GM12864 (cell line): ENCODE data around the gene PMM2.

Source experiments
- DNase-seq: peaks from one replicate; pipeline ENCODE4 v3.0.0-alpha.2; 2011; ENCODE audit warnings: low read depth
- H3K4me3 ChIP-seq: 2 replicates; pipeline ENCODE4 v1.5.1; 2011; ENCODE audit warnings: mild to moderate bottlenecking, low read depth, low read length, control low read depth
- TF ChIP-seq, protein P1 (sequence below): IDR thresholded peaks from 2 replicates; pipeline ENCODE4 v1.5.1; 2011; ENCODE audit warnings: low read depth, mild to moderate bottlenecking, moderate library complexity, low read length, control low read depth, inconsistent platforms; ENCODE audit errors: missing control alignments

PMM2 gene

DNA sequence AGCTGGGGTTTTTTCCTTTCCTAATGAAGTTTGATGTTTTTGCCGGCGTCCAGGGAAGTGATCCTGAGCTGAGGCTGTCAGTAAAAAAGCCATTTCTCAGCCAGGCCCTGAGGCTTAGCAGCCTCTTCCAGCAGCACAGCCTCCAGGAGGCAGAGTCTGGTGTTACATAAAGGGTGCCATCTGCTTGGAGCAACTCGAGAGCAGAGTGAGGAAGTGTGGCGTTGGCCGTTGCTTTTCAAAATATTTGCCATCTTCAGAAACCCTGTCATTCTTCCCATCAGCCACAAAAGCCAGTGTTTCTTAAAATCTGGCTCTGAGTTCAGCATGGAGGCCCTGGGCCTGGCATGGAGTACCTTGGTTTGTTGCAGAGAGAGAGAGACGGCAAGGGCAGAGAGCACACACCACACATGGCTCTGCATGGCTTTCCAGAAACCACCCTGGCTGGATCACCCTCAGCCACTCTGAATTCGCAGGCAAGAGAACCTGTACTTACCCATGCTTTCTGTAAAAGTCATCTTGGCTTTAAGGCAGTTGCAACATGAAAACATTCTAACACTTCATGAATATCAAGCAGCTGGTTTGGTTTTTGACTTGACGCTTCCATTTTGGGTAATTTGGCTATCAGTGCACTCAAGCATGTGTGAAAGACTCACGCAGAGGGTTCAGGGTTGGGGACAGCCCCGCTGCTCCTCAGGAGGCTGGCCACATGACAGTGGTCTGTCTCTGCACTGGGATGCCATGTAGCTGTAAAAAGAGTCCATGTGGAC lies 21.0 kb downstream of the PMM2 start:
- H3K4me3 ChIP-seq: no peak overlapping the region
- DNase-seq: no peak
- TF ChIP-seq, protein P1, sequence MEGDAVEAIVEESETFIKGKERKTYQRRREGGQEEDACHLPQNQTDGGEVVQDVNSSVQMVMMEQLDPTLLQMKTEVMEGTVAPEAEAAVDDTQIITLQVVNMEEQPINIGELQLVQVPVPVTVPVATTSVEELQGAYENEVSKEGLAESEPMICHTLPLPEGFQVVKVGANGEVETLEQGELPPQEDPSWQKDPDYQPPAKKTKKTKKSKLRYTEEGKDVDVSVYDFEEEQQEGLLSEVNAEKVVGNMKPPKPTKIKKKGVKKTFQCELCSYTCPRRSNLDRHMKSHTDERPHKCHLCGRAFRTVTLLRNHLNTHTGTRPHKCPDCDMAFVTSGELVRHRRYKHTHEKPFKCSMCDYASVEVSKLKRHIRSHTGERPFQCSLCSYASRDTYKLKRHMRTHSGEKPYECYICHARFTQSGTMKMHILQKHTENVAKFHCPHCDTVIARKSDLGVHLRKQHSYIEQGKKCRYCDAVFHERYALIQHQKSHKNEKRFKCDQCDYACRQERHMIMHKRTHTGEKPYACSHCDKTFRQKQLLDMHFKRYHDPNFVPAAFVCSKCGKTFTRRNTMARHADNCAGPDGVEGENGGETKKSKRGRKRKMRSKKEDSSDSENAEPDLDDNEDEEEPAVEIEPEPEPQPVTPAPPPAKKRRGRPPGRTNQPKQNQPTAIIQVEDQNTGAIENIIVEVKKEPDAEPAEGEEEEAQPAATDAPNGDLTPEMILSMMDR: no peak

DNA sequence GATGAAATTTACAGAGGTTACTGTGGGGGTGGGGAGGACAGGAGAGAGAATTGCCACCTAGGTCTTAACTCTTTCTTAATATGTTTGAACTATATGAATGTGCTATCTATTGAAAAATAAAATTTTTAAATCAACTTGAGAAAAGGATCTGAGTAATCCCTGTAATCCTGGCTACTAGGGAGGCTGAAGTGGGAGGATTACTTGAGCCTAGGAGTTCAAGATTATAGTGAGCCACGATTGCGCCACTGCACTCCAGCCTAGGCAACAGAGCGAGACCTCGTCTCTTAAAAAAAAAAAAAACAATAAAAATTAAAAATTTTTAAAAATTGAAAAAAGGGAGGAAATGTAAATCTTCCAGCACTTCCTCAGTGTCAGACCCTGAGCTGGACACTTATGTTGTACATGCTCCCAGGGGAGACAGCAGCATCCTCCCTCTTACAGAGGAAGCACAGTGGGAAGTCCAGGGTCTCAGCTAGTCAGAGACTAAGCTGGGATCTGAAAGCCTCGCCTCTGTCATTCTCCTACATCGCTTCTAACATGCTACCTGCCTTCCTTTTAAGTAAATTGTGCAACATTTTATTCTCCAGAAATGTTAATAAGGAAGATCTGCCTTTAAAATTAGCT lies 21.9 kb downstream of the PMM2 start:
- TF ChIP-seq, protein P1: no peak
- no peak overlapping the region for H3K4me3 ChIP-seq
- DNase-seq: no peak

DNA sequence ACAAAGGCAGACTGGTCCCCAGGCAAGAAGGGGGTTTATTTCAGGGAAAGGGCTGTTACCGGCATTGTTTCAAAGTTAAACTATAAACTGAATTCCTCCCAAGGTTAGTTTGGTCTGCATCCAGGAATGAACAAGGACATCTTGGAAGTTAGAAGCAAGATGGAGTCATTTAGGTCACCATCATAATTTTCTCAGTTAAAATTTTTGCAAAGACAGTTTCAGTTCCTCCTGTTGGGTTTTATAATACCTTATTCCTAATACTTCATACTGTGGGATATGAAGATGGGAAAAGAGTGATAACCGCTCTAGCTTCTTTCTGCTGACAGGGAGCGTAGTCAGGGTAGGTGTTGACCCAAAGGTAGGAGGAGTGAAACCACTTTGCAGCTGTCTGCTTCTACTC lies 24.8 kb downstream of the PMM2 start:
- TF ChIP-seq, protein P1: no peak
- no peak overlapping the region for H3K4me3 ChIP-seq
- no peak for DNase-seq

DNA sequence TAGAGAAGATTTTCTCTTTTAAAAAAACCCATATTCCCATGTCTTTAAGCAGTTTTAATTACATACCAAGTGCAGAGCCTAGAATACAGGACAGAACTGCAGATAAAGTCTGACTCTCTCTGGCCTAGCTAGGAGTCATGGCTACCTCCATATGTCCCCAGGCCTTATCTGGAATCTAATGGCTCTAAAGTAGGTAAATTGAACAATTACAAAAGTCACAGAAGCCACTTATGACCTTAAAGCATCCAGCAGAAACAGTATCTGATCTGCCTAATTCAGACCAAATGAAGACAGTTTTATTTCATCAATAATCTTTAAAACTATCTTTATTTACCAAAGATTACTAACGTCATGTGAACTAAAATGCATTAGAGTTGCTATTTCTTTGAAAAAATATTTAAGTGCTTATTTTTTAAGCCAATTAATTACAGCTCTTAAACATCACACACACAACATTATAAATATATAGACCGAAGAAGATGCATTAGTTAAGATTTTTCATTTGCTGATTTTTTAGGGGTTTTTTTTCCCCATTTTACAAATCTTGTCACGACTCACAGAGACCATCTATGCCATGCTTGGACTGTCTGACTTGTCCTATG lies 28.7 kb downstream of the PMM2 start:
- TF ChIP-seq, protein P1: no peak
- DNase-seq: no peak
- H3K4me3 ChIP-seq: no peak overlapping the region

DNA sequence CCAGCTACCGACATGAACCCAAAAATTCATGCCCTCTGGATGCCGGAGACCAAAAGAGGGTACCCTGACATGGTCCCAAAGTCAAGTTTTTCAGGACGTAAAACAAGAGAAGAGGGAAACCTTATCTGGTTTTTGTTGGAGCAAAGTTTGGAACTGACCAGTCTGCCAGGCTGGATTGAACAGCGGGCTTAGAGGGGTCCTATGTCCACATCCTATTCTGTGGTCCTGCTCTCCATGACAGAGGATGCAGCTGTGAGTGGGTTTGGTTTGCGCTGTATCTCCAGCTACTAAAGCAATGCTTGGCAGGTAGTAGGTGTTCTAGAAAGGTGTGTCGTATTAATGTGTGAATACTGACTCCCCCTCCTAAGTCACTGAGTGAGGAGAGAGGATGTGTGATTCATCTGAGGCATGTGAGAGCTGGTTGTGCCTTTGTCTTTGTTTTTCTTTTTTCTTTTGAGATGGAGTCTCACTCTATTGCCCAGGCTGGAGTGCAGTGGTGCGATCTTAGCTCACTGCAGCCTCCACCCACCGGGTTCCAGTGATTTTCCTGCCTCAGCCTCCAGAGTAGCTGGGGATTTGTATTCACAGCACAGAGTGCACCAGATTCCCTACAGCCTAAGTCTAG lies 31.0 kb downstream of the PMM2 start:
- TF ChIP-seq, protein P1: no peak
- H3K4me3 ChIP-seq: no peak overlapping the region
- DNase-seq: no peak

DNA sequence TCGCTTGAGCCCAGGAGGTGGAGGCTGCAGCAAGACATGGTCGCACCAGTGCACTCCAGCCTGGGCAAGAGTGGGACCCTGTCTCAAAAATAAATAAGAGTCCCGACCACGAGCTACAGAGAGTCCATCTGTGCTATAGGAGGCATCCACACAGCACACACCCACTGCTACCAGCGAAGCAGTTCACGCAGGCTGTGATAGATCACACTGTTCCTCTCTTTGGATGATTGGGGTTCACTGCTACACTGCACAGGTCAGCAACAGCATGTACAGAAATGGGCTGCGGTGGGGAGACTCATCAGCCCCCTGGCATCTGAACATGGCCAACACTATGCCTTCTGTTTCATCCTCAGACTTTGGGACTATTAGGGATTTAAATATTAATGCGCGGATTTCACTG lies 33.8 kb downstream of the PMM2 start:
- TF ChIP-seq, protein P1: no peak
- DNase-seq: no peak

More for the DNA sequence above, 33.8 kb downstream of the PMM2 start:
- H3K4me3 ChIP-seq: no peak overlapping the region
